NOMO-1 treated with dmso at 0.1 percent for 144 hours (cell line): ENCODE results near the gene MPV17L.
"Not testable (repeated sequence)": the region's sequence is repeated elsewhere in the genome, so short reads cannot be mapped to it uniquely, and the experiment has no call there.

ENCODE experiments used
- DNase-seq: peaks from one replicate; lab custom pipeline; 2025; ENCODE audit not compliant: unreplicated experiment; lab: John Stamatoyannopoulos, UW

The MPV17L gene

DNA sequence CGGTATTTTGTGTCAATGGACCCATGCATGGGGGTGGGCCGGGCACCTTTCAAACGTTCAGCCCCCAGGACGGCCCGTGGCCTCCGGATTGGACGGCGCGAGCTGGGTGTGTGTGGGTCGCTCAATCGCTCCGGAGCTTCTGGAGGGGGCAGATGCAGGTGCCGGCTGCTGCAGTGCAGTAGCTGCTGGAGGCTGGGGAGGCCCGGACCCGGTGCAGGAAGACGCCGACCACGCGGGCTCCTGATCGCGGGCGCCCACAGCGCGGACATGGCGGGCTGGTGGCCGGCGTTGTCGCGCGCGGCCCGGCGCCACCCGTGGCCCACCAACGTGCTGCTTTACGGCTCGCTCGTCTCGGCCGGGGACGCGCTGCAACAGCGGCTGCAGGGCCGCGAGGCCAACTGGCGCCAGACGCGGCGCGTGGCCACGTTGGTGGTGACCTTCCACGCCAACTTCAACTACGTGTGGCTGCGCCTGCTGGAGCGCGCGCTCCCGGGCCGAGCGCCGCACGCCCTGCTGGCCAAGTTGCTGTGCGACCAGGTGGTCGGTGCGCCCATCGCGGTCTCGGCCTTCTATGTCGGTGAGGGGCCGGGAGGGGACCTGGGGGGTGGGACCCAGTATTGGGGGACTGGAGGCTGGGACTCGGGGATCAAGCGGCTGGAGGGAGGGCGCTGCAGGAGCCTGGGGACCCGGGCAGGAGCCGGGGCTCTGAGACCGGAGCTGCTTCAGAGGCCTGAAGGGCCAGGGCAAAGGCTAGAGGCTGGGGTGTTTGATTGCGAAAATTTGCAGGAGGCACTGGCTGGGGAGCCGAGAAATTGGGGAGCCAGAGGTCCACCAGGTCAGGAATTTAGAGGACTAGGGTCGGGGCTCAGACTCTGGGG lies at the start of gene MPV17L:
TSS of gene MPV17L (plus strand) at position 124 of the 878 bp plus-strand sequence. CDS start at position 268, 144 bp downstream.
- peak; percentile 24 for DNase-seq

- not testable (repeated sequence) for DNase-seq
Measured at GRCh38 chr16:15348721-15349120, 46.8 kb upstream of the MPV17L start.

- DNase-seq, result not testable (repeated sequence)
Measured at GRCh38 chr16:15351251-15351650, 44.3 kb upstream of the MPV17L start.

GRCh38 chr16:15351745-15352144 lies 43.8 kb upstream of the MPV17L start:
- DNase-seq, result not testable (repeated sequence)

GRCh38 chr16:15352852-15353251 lies 42.7 kb upstream of the MPV17L start:
- not testable (repeated sequence) for DNase-seq

GRCh38 chr16:15354846-15355245 lies 40.7 kb upstream of the MPV17L start:
- not testable (repeated sequence) for DNase-seq

DNA sequence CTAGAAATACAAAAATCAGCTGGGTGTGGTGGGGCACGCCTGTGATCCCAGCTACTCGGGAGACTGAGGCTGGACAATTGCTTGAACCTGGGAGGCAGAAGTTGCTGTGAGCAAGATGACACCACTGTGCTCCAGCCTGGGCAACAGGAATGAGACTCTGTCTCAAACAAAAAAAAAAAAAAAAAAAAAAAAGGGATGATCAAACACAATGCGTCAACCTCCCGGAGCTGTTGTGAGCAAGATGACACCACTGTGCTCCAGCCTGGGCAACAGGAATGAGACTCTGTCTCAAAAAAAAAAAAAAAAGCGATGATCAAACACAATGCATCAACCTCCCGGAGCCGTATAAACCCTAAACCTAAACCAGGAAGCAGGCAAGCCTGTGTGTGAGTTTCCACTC lies 38.1 kb upstream of the MPV17L start:
- not testable (repeated sequence) for DNase-seq

- not testable (repeated sequence) for DNase-seq
Measured at GRCh38 chr16:15378194-15378593, 17.4 kb upstream of the MPV17L start, which contains the start of gene NPIPA5. Gene NPIPA5 (minus strand): TSS chr16:15378294. CDS start chr16:15378294, 0 bp downstream.

DNA sequence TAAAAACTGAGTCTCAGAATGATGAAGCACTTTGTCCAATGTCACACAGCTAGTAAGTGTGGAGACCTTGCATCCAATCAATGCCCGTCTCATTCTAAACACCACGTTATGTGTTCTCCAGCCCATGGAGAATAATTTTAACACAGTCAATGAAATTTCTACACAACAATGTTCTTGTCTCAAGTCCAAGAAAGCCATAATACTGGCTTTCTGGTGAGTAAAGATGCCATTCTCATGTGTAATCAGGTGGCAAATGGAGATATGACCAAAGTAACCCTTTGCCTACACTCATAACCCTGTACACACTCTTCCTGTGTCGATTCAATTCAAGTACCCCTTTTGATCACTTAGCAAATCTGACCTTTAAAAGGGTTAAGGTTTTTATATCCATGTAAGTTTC lies 12.7 kb upstream of the MPV17L start:
- DNase-seq, result not testable (repeated sequence)

- not testable (repeated sequence) for DNase-seq
Measured at GRCh38 chr16:15388060-15388459, 7.5 kb upstream of the MPV17L start.

GRCh38 chr16:15389916-15390315 lies 5.6 kb upstream of the MPV17L start:
- not testable (repeated sequence) for DNase-seq

DNA sequence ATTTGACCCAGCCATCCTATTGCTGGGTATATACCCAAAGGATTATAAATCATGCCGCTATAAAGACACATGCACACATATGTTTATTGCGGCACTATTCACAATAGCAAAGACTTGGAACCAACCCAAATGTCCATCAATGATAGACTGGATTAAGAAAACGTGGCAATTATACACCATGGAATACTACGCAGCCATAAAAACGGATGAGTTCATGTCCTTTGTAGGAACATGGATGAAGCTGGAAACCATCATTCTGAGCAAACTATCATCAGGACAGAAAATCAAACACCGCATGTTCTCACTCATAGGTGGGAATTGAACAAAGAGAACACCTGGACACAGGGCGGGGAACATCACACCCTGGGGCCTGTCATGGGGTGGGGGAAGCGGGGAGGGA lies 2.5 kb upstream of the MPV17L start:
- DNase-seq, result not testable (repeated sequence)

DNA sequence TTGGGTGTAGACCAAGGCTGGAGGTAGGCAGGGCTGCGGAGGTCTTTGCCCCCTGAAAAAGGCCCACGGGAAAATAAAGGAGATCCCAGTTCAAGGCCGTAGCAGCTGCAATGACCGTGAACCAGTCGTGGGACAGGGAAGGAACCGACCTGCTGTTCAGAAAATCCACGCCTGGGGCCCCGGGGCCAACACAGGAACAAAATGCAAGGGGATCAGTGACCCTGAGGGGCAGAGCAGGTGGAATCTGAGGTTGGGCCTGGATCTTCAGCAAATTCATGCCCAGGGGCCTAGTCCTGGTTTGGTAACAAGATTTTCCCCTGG lies 915 bp downstream of the MPV17L start:
- not testable (repeated sequence) for DNase-seq

DNA sequence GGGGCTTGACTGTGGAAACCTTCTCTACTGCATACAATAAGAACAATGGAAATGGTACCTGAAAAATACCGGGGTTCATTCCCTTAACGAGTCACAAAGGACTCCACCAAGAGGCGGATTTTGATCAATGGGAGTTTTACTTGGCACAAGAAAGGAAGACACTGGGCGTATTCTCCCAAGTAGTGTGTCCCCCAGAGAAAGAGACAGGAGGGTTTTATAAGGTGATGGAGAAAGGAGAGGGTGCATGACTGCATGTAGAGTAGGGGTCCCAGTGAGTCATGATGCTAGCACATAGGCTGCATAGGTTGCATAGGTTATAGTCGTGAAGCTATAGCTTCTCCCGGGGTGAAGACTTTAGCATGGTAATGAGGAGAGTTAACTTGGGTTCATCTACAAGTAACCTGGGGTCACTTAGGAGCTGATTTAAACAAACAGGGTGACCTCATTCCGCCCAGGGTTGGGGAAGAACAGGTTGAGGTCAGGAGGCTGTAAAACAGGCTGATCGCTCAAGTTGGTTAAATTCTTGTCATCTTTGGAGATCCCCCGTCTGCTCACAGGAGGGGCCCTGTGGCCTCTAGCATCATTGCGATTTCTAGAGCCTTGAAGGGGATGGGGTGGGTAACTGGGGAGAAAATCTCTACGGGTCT lies 1.5 kb downstream of the MPV17L start:
- DNase-seq, result no peak

GRCh38 chr16:15398618-15399316 lies 3.2 kb downstream of the MPV17L start:
- DNase-seq, result no peak

DNA sequence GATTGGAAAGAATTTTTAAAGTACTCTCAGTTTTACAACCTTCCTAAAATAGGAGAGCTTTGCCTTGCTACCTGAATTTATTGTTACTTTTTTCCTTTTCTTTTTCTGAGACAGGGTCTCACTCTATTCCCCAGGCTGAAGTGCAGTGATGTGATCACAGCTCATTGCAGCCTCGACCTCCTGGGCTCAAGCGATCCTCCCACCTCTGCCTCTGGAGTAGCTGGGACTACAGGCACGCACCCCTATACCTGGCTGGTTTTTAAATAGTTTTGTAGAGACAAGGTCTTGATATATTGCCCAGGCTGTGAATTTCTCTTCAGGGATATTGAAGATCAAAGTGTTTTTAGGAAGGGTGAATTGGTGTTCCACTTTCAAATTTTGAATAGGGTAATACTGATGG lies 3.8 kb downstream of the MPV17L start:
- DNase-seq, result no peak

- not testable (repeated sequence) for DNase-seq
Measured at GRCh38 chr16:15400314-15400713, 4.8 kb downstream of the MPV17L start.

- DNase-seq, result no peak
Measured at GRCh38 chr16:15401972-15402371, 6.4 kb downstream of the MPV17L start.

- DNase-seq, result peak; percentile 9
Measured at GRCh38 chr16:15403392-15403995, 7.9 kb downstream of the MPV17L start.

GRCh38 chr16:15404091-15404490 lies 8.5 kb downstream of the MPV17L start:
- DNase-seq, result not testable (repeated sequence)

DNA sequence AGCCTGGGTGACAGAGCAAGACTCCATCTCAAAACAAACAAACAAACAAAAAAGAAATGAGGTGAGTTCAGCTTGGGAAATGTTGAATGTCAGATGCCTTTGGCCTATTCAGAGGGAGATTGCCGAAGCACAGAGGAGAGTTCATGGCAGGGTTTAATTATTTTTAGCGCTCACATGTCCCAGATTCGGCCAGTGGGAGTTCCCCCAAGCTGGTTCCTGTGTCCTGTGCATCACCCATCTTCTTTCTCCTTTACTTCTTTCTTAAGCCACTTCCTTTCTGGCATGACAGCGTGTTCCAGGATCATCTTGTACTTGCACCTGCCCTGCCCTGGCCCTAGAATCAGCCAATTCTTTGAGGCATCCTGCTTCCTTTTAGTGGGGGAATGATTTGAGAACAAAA lies 9.2 kb downstream of the MPV17L start:
- no peak for DNase-seq
